Renal cortex interstitium (tissue), 11 donors: ENCODE measurements around the gene ANO1. TPM values are rescaled to one million over a fixed set of nuclear protein-coding genes. Genes with fewer than 3 reads are reported as not detected.
A peak's percentile ranks its signal among the peaks of the same experiment; 100 is the strongest.

Experiments used
- DNase-seq, 11 donors: peaks; one replicate each; pipeline ENCODE4 v3.0.0-alpha.2; 2013; ENCODE audit warnings: low read depth in 9 of 11, low spot score in 4 of 11; ENCODE audit errors: extremely low read depth in 1 of 11
- polyA plus RNA-seq, 3 donors: library from polyadenylated mRNA; unstranded; fragments of 120-200 nt; gene quantifications; one replicate each; pipeline ENCODE4 v1.2.1, GENCODE V29; 2013; ENCODE audit not compliant: insufficient read length in 3 of 3

ANO1 gene
- polyA plus RNA-seq, 3 donors = 13.3 to 17.3 (median 16.7) TPM

DNA sequence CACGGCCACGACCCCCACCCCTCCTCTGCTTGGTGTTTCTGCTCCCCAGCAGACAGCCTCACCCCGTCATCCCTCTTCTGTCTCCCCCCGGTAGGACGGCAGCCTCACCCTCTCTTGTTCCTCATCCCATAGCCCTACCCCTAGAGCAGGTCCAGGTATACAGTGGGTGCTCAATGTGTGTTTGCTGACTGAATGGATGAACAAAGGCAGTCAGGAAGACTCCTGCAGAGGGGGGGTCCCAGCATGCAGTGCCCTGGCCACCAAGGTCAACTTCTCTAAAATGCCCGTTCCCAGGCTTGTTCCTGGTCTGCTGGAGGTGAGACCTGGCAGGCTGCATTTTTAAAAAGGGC, 90.3 kb downstream of the ANO1 start:
- DNase-seq = no peak

GRCh38 chr11:70169127-70169526, 91.0 kb downstream of the ANO1 start:
- no peak for DNase-seq

GRCh38 chr11:70169632-70170031, 91.5 kb downstream of the ANO1 start:
- DNase-seq = no peak

- no peak for DNase-seq
These were observed 92.6 kb downstream of the ANO1 start for GRCh38 chr11:70170596-70171210.

DNA sequence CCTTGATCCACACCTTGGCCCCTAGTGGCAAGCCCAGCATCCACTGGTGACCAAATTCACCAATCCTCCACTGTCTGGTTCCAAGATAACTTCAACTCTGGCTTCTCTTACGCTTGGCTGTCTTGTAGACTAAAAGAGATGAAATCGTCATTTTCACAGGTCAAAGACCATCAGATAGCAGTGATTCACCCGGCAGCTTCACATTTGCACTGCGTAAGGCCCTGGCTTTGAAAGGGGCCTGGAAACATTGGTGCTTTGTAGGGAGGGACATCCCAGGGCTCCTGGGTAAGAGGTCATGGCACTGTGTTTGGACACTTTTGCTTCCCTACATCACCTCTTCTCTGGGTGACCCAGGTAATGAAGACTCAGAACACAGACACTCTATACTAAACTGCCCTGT, 94.9 kb downstream of the ANO1 start:
- no peak for DNase-seq

DNA sequence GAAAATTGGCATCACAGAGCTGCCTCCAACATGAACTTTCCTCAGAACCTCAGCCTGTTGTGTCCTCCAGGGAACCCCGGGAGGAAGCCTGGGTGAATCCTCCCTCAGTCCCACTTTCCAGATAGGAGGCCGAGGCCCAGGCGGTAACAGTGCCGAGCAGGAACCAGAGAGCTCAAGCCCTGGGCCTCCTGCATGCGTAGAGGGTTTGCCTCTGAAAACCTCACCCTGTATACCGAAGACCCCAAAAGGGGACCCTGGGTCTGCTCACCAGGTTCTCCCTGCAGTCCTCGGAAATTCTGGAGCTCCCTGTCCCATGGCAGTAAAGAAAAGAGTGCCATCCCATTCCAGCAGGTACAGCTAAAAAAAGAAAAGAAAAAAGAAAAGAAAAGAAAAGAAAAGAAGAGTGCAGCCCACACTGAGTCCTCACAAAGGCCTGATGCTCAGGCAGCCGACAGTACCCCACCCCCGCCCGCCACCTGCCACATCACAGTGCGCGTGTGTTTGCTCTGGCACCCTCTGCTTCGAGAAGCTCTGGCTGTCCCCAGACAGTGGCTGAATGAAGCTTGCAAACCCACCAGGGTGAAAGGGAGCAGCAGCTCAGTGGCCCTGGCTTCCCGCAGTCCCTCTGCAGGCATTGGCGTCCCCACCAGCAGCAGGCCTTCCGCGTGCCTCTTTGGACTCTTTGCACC, 96.6 kb downstream of the ANO1 start:
- DNase-seq = no peak

DNA sequence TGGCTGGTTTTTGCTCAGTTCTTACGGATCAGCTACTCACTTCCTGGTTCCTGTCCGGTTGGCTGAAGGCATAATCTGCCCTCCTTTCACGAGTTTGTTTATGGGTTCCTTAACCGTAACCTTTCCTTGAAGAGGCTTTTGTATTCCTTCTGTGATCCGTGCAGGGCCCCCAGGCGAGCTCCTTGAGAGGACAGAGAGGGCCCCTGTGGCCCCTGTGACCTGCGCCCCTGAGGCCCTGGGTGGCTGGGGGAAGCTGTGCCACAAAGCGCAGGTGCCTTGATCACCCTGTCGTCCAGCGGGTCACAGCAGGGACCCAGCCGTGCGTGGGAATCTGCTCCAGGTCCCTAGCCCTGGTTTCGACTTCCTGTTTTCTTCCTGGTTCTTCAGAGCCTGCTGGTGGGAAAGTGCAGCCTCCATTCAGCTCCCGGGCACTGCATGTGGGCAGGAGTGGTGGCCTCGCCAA, 97.2 kb downstream of the ANO1 start:
- DNase-seq = peak in 5 of 11 donors; percentile 28 to 51 (median 31)

DNA sequence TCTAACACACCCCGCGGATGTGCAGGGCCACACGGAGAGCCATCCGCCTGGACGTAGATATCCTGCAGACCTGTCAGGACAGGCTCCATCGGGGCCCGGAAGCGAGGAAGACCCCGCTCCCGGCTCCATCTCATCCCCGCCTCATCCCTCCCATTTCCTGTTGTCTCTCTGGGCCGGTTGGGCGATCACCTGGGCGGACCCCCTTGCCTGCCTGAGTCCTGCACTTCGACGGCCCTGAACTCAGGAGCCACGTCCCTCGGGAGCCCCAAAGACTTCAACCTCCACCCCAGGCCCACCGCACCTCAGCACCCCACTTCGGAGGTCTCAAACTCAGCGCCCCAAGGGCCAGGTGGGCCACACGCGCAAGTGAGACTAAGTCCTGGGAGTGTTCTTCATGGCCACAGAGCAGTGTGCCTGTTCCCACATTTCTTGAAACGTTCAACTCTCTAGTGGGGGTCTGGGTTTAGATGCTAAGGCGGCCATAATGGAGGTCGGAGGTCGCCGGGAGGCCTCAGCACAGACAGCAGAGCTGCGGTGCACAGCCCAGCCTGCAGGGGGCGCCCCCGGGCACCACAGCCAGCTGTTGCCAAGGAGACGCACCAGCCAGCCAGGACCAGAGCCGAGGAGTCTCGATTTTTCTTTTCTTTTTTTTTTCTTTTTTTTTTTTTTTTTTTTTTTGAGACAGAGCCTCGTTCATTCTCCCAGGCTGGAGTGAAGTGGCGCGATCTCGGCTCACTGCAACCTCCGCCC, 99.0 kb downstream of the ANO1 start:
- no peak for DNase-seq

GRCh38 chr11:70180906-70181305, 102.8 kb downstream of the ANO1 start:
- DNase-seq = no peak

- no peak for DNase-seq
These were observed 104.1 kb downstream of the ANO1 start for GRCh38 chr11:70182266-70182665.

DNA sequence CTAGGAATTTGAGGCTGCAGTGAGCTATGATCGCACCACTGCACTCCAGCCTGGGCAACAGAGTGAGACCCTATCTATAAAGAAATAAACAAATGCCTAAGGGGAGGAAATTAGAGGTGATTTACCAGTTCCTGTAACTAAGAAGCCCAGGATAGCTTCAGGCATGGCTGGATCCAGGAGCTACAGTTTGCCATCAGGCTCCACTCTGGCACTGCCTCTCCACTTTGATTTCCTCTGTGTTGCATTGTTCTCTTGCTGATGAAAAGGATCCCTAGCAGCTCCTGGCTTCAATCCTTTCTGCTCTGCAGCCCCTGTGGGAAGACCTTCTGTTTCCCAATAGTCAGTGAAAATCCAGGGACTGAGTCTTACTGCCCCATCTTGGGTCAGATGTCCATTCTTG, 104.9 kb downstream of the ANO1 start:
- no peak for DNase-seq

- DNase-seq = no peak
These were observed 105.5 kb downstream of the ANO1 start for GRCh38 chr11:70183483-70184176.

DNA sequence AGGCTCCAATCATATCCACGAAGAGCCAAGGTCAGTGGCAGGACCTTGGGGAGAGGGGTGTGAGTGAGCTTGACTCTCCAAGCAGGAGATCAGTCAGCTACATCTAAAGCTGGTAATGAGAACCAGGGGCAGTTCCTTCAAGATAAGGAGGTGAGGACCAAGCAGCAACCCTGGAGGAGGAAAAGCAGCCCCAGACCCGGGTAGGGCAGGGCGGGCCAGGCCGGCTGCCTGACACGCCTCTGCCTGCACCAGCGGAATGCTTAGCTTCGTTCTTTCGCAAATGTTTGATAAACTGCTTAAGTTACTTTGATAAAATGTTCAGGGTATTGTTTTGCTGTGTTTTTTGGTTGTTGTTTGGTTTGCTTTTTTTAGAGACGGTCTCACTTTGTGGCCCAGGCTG, 106.3 kb downstream of the ANO1 start:
- no peak for DNase-seq

- no peak for DNase-seq
These were observed 107.4 kb downstream of the ANO1 start for GRCh38 chr11:70185348-70186055.

- DNase-seq = no peak
These were observed 108.3 kb downstream of the ANO1 start for GRCh38 chr11:70186420-70186819.

GRCh38 chr11:70186936-70187335, 108.8 kb downstream of the ANO1 start:
- no peak for DNase-seq

GRCh38 chr11:70187771-70188170, 109.7 kb downstream of the ANO1 start:
- no peak for DNase-seq

DNA sequence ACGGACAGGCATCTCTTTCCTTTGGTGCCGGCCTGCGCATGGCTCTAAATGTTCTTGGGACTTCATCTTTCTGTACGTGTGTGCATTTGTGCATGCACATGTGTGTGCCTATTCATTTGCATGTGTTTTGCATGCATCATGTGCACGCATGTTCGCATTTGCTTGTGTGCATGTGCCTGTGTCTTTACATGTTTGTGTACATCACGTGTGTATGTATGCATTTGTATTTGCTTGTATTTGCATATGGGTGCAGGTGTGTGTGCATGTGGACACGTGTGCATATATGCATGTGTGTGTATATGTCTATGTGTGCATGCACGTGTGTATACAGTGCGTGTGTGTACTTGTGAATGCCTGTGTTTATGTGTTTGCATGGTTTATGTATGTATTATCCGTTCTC, 111.5 kb downstream of the ANO1 start:
- no peak for DNase-seq

- DNase-seq = peak in 9 of 11 donors; percentile 45 to 69 (median 55)
These were observed 113.5 kb downstream of the ANO1 start for GRCh38 chr11:70191495-70192140.
